HG03159 (cell line): ENCODE measurements around the gene CNST.
"Not testable (repeated sequence)": the region's sequence is repeated elsewhere in the genome, so short reads cannot be mapped to it uniquely, and the experiment has no call there.

ENCODE experiments used
- ATAC-seq: cut with Tn5 transposase; IDR thresholded peaks from one replicate; pipeline ENCODE4 v1.9.1; 2021; ENCODE audit warnings: mild to moderate bottlenecking, moderate library complexity; ENCODE audit not compliant: unreplicated experiment

CNST gene

DNA sequence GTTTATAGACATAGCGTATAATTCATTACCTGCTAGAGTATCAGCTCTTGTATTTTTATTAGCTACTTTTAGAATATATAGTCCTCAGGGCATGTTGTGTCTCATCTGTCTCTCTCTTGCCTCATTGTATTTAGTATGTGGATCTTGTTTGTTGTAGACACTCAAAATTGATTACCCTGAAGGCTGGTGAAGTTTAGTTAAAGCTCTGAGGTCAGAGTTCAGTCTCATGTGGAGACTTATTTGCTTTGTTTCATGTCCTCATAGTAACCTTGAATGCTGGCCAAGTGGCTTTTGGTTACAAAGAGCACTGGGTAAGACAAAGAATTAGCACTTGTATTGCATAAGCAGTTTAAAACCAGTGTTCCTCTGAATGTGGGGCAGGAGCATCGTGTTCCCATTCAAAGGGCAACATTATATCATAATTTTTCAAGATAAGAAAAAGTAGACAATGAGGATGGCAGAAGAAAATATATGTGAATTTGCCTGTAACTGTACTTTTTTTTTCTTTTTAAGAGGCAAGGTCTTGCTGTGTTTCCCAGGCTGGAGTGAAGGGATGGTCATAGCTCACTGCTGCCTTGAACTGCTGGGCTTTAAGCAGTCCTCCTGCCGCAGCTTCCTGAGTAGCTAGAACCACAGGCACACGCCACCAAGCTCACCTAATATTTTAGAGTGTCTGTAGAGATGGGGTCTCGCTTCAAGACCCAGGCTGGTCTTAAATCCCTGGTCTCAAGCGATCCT is 17.4 kb downstream of the CNST start:
- no peak for ATAC-seq

GRCh38 chr1:246587032-246587431 is 20.8 kb downstream of the CNST start:
- no peak for ATAC-seq

GRCh38 chr1:246587606-246588005 is 21.4 kb downstream of the CNST start:
- no peak for ATAC-seq

GRCh38 chr1:246588159-246588721 is 22.0 kb downstream of the CNST start:
- ATAC-seq, result no peak

DNA sequence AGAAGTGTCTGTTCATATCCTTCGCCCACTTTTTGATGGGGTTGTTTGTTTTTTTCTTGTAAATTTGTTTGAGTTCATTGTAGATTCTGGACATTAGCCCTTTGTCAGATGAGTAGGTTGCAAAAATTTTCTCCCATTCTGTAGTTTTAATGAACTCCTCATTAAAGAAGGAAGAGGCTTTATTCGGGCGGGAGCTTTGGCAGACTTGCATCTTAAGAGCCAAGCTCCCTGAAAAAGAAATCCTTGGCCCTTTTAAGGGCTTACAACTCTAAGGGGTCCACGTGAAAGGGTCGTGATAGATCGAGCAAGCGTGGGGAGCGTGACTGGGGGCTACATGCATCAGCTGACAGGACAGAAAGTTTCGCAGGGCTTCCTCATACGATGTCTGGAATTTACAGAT is 23.7 kb downstream of the CNST start:
- not testable (repeated sequence) for ATAC-seq

DNA sequence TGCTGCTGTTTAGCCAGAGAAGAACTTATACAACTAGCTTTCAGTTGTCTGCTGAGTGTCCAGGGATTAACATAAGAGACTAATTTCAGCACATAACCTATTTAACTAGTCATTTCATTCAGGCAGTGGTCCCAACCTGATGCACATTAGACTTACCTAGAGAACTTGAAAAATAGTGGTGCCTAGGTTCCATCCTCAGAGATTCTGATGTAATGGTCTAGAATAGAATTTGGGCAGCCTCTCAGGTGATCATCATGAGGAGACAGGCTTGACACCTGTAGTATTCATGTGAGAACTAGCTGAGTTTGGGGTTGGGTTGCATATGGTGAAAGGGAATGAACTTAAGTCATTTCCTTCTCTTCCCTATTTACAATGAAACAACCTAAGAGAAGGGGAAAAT is 24.8 kb downstream of the CNST start:
- ATAC-seq, result peak; percentile 47

DNA sequence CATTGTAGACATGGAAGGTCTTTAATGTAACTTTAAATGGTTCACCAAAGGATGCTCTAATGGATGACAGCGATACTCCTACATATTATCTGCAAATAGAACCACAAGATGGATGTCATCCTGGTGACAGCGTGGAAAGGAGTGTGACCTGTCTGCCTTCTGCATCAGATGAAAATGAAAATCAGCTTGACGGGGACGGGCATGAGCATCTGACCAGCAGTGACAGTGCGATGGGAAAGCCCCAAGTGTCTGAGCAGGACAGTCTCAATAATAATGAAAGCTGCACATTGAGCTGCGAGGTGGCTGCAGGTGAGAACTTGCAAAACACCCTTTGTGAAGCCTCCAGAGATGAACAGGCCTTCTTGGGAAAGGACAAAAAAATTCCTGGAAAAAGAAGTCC is 25.2 kb downstream of the CNST start:
- ATAC-seq, result peak; percentile 96

GRCh38 chr1:246591958-246592357 is 25.7 kb downstream of the CNST start:
- no peak for ATAC-seq

DNA sequence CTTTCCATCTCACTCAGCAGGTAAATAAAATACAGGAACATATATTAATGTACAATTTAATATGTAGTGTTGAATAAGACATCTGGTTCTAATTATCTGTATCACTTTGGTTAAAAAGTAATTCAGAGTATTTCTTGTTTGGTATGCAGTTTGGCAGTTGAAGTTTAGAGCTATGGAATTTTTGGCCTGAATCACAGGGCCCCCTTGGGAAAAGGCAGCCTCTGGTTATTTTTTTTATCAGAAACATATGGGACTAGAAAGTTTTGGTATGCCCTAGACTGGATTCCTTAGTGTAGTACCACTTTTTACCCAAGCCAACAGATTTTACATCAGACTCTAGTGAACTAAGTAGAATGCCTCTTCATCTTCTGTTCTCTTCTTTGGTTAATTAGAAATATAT is 26.4 kb downstream of the CNST start:
- no peak for ATAC-seq

GRCh38 chr1:246595146-246595545 is 28.9 kb downstream of the CNST start:
- ATAC-seq, result no peak

- ATAC-seq, result no peak
Measured at GRCh38 chr1:246597340-246597739, 31.1 kb downstream of the CNST start.

GRCh38 chr1:246597971-246598370 is 31.7 kb downstream of the CNST start:
- no peak for ATAC-seq

- ATAC-seq, result no peak
Measured at GRCh38 chr1:246599315-246599714, 33.1 kb downstream of the CNST start.

DNA sequence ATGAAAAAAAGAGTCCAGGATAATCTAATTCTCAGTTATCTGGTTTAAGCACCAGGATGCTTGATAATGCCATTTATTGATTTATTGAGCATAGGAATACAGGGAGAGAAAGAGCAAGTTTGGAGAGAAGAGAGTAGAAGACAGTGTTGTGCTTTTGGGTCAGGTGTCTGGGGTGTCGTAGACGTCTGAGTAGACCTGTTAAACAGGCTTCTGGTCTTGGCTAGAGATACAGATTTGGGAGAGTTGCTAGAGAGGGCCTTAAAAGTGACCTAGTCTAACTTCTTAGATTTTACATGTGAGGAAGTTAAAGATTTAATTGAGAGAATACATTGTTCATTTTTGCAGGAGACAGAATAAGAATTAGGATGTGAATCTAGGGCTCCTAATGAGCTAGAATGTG is 34.3 kb downstream of the CNST start:
- no peak for ATAC-seq

GRCh38 chr1:246602194-246602593 is 35.9 kb downstream of the CNST start:
- no peak for ATAC-seq

- not testable (repeated sequence) for ATAC-seq
Measured at GRCh38 chr1:246605231-246605630, 39.0 kb downstream of the CNST start.

DNA sequence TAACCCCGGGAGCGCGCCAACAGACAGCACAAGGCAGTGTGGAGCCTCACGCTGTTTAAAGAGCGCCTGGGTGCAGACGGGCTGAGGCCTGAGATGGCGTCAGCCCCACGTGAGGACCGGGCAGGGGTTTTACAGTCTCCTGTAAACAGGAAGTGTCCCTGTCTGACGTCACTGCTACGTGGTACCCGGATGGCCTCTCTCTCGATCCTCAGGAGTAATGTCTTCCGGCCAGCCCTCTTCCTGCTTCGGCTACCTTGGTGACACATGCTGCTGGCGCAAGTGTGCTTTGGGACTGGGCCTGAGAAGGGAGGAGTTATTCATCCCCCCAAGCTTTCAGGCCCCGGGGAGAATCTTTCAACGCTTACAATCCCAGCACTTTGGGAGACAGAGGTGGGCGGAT is 41.2 kb downstream of the CNST start:
- ATAC-seq, result no peak

DNA sequence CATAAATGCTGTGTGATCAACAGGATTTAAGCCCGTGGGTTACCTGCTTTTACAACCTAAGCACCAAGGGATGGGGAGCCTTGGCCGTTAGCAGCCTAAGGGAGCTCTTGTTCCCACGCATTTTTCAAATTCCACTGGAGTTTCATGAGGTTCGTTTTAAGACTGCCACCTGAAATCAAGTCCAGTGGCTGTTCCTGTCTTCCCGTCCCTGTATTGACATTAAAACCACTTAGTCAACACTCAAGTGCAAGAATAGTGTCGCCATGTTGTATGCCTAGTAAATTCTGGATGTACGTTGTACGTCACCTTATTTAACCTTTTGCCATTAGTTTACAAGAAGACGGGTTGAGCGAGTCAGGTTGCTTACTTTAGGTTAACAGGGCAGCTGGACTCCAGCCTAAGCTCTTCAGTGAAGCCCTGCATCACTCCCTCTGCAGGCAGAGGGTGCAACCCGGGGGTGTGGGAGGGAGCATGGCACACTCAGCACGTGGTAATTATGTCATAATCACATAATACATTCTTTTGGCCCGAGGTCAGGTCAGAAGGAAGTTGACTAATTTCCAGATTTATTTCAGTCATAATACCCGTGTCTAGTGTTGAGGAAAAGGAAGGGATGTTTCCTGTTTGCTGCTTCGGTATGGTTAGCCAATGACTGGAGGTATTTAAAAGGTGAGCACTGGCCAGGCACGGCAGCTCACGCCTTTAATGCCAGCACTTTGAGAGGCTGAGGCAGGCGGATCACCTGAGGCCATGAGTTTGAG is 42.5 kb downstream of the CNST start:
- ATAC-seq, result peak; percentile 62

DNA sequence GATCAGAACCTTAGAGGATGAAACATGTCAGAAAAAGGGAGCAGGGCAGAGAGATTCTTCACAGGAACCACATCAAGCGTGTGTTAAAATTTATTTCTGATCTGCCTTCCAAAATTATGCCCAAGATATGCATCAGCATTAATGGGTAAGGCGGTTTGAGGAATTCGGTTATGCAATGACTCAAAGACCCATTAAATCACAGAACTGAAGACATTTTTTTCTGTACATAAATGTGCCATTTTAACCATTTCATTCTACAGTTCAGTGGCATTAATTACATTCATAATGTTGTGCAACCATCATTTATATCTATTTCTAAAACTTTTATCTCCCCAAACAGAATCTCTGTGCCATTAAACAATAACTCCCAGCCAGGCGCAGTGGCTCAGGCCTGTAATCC is 43.4 kb downstream of the CNST start:
- ATAC-seq, result no peak

DNA sequence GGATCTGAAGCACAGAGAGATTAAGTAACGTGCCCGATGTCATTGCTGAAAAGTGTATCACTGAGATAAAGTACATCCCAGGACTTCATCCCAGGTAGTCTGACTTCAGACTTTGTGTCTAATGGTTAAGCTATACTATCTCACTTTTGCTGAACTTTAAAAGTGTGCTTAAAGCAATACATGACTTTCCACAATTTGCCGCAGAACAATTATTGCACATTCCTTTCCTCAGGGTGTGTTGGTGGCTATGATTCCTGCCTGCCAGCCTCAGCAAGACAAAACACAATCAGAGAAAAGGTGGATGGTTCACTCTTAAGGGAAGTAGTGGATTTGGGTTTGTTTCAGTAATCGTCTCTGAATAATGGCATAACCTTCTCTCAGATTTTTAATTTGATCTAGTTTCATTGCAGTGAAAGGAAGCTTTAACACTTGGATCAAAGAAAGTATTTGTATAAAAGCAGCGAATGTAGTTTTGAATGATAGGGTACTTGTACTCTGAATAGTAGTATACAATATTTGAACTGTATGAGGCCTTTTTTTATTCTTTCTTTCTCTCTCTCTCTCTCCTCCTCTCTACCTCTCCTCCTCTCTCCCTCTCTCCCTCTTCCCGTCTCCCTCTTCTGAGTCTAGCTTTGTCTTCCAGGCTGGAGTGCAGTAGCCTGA is 47.0 kb downstream of the CNST start:
- ATAC-seq, result no peak

DNA sequence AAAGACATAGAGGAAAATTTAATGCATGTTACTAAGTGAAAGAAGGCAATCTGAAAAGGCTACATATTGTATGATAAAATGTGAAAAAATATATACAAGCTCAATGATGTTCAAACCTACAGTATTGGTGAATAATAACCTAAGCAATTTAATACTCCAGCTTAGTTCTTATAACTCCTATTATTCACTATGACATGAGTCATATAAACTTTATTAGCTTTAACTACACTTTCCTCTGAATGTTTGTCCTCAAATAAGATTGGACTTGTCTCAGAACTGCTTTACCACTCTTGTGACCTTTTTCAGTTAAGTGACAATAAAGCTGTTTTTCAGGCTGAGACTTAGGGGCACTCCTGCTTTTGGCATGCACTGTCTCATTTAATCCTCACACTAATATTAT is 50.9 kb downstream of the CNST start:
- no peak for ATAC-seq

GRCh38 chr1:246617768-246618167 is 51.5 kb downstream of the CNST start:
- ATAC-seq, result no peak
